Vagina (tissue), 2 donors: ENCODE results near the gene TSPAN9. TPM values are rescaled to one million over a fixed set of nuclear protein-coding genes. Genes with fewer than 3 reads are reported as not detected.

Experiments
- DNase-seq, 2 donors: peaks; one replicate each; pipeline ENCODE4 v3.0.0-alpha.2; 2017; ENCODE audit errors: extremely low spot score in 2 of 2
- H3K27ac ChIP-seq: fragments of 200-600 bp; sonication (generic); one replicate; pipeline ENCODE4 v1.5.1; 2019
- H3K27me3 ChIP-seq: fragments of 200-600 bp; sonication (generic); one replicate; pipeline ENCODE4 v1.5.1; 2019
- H3K36me3 ChIP-seq, 2 donors: fragments of 200-600 bp; sonication (generic); one replicate each; pipeline ENCODE4 v1.5.1; 2017 to 2019
- H3K4me1 ChIP-seq: fragments of 200-600 bp; sonication (generic); one replicate; pipeline ENCODE4 v1.5.1; 2019
- H3K4me3 ChIP-seq, 2 donors: fragments of 200-600 bp; sonication (generic); 1 replicate in 1 of 2; 2 replicates in 1 of 2; pipeline ENCODE4 v1.5.1; 2016 to 2019
- H3K9me3 ChIP-seq: fragments of 200-600 bp; sonication (generic); one replicate; pipeline ENCODE4 v1.5.1; 2019
- CTCF ChIP-seq, 3 experiments: fragments of 450-650 bp in 2 of 3; fragments of 200-600 bp in 1 of 3; sonication (generic) in 1 of 3; IDR thresholded peaks; one replicate each; pipeline ENCODE4 v1.5.1; 2017 to 2019; ENCODE audit warnings: antibody characterized with exemption in 3 of 3, mild to moderate bottlenecking in 2 of 3, moderate library complexity in 2 of 3
- POLR2A ChIP-seq, 2 donors: fragments of 450-650 bp; IDR thresholded peaks; one replicate each; pipeline ENCODE4 v1.6.1; 2017; ENCODE audit warnings: antibody characterized with exemption in 2 of 2, mild to moderate bottlenecking in 2 of 2, moderate library complexity in 2 of 2
- POLR2AphosphoS5 ChIP-seq, 2 donors: sonication (generic); formaldehyde crosslinking; IDR thresholded peaks; one replicate each; pipeline ENCODE4 v1.9.0; 2017; ENCODE audit warnings: antibody characterized with exemption in 2 of 2, mild to moderate bottlenecking in 2 of 2, low read depth in 1 of 2; ENCODE audit not compliant: insufficient read depth in 1 of 2
- intact Hi-C: fragments of 100-400 bp; cut with DNase I; formaldehyde crosslinking; loops from one replicate; pipeline ENCODE4 v1.15.1; 2023
- total RNA-seq: library from RNA; depleted of rRNA; stranded (reverse); fragments of >200 nt; gene quantifications from one replicate; pipeline ENCODE4 v1.2.3, GENCODE V29; 2016

Gene TSPAN9
- total RNA-seq, 1 donor from 2014 or later: 32.2 TPM

GRCh38 chr12:3317481-3317815, 240.3 kb downstream of the TSPAN9 start:
- no peaks in the 10 kb centered on the region for H3K27me3 ChIP-seq

GRCh38 chr12:3317841-3318501, 240.8 kb downstream of the TSPAN9 start:
- H3K4me3 ChIP-seq: no peak overlapping the region
- peaks cover 27% of the 10 kb centered on the region for H3K4me1 ChIP-seq
- TF ChIP-seq POLR2A (IDR thresholded peaks at IDR 0.05): no peak
- TF ChIP-seq POLR2AphosphoS5 (IDR thresholded peaks at IDR 0.05; ENCODE audit: insufficient read depth in 1 of 2, low read depth in 1 of 2): no peak
- no peak for TF ChIP-seq CTCF (IDR thresholded peaks at IDR 0.05)
- no peak overlapping the region for H3K27ac ChIP-seq
- intact Hi-C loops: no loop called here
- no peaks in the 10 kb centered on the region for H3K27me3 ChIP-seq
- DNase-seq: no peak
- H3K36me3 ChIP-seq: no peaks in the 10 kb centered on the region
- no peaks in the 10 kb centered on the region for H3K9me3 ChIP-seq

More at GRCh38 chr12:3317481-3317815, 240.3 kb downstream of the TSPAN9 start:
- no peak for DNase-seq
- TF ChIP-seq POLR2AphosphoS5 (IDR thresholded peaks at IDR 0.05; ENCODE audit: insufficient read depth in 1 of 2, low read depth in 1 of 2) (no peak), CTCF (IDR thresholded peaks at IDR 0.05) (no peak), POLR2A (IDR thresholded peaks at IDR 0.05) (no peak)
- no peaks in the 10 kb centered on the region for H3K9me3 ChIP-seq
- peaks cover 31% of the 10 kb centered on the region for H3K4me1 ChIP-seq
- no peak overlapping the region for H3K27ac ChIP-seq
- no peaks in the 10 kb centered on the region for H3K36me3 ChIP-seq
- intact Hi-C loops: no loop called here
- no peak overlapping the region for H3K4me3 ChIP-seq

GRCh38 chr12:3319723-3320492, 242.7 kb downstream of the TSPAN9 start:
- H3K4me1 ChIP-seq: peaks cover 9% of the 10 kb centered on the region
- no peak for DNase-seq
- TF ChIP-seq CTCF (IDR thresholded peaks at IDR 0.05): no peak
- TF ChIP-seq POLR2AphosphoS5 (IDR thresholded peaks at IDR 0.05; ENCODE audit: insufficient read depth in 1 of 2, low read depth in 1 of 2): no peak
- H3K9me3 ChIP-seq: no peaks in the 10 kb centered on the region
- no peak overlapping the region for H3K27ac ChIP-seq
- intact Hi-C loops: no loop called here
- H3K4me3 ChIP-seq: no peak overlapping the region
- H3K36me3 ChIP-seq: no peaks in the 10 kb centered on the region
- no peaks in the 10 kb centered on the region for H3K27me3 ChIP-seq

- Histone ChIP-seq H3K36me3 (no peaks in the 10 kb centered on the region), H3K27ac (no peak overlapping the region), H3K4me1 (no peaks in the 10 kb centered on the region), H3K4me3 (no peak overlapping the region), H3K9me3 (no peaks in the 10 kb centered on the region), H3K27me3 (no peaks in the 10 kb centered on the region)
- TF ChIP-seq POLR2A (IDR thresholded peaks at IDR 0.05) (no peak), CTCF (IDR thresholded peaks at IDR 0.05) (no peak), POLR2AphosphoS5 (IDR thresholded peaks at IDR 0.05; ENCODE audit: insufficient read depth in 1 of 2, low read depth in 1 of 2) (no peak)
- intact Hi-C loops: no loop called here
- DNase-seq: no peak
Observed at GRCh38 chr12:3320881-3321509, 243.8 kb downstream of the TSPAN9 start.
